NOMO-1 treated with dmso at 0.1 percent for 144 hours (cell line): ENCODE measurements around the gene ANXA11.
"Not testable (repeated sequence)": the region's sequence is repeated elsewhere in the genome, so short reads cannot be mapped to it uniquely, and the experiment has no call there.

Source experiments
- DNase-seq: peaks from one replicate; lab custom pipeline; 2025; ENCODE audit not compliant: unreplicated experiment; lab: John Stamatoyannopoulos, UW

ANXA11 gene

GRCh38 chr10:80205477-80206276 is at the start of gene ANXA11:
ANXA11 (minus strand) TSS chr10:80205537; CDS start chr10:80172861, 32,676 bp downstream.
- DNase-seq = peak; percentile 78

GRCh38 chr10:80254726-80255125 is 49.4 kb upstream of the ANXA11 start:
- not testable (repeated sequence) for DNase-seq

- not testable (repeated sequence) for DNase-seq
These were observed 48.6 kb upstream of the ANXA11 start for GRCh38 chr10:80253963-80254271.

- peak; percentile 18 for DNase-seq
These were observed 48.1 kb upstream of the ANXA11 start for GRCh38 chr10:80253266-80253962.

- DNase-seq = no peak
These were observed 47.1 kb upstream of the ANXA11 start for GRCh38 chr10:80252296-80252887.

- DNase-seq = not testable (repeated sequence)
These were observed 46.5 kb upstream of the ANXA11 start for GRCh38 chr10:80251703-80252280.

GRCh38 chr10:80250399-80250798 is 45.1 kb upstream of the ANXA11 start:
- DNase-seq = not testable (repeated sequence)

GRCh38 chr10:80249906-80250305 is 44.6 kb upstream of the ANXA11 start:
- DNase-seq = not testable (repeated sequence)

- not testable (repeated sequence) for DNase-seq
These were observed 42.3 kb upstream of the ANXA11 start for GRCh38 chr10:80247611-80248010.

- not testable (repeated sequence) for DNase-seq
These were observed 39.0 kb upstream of the ANXA11 start for GRCh38 chr10:80244371-80244770.

- not testable (repeated sequence) for DNase-seq
These were observed 37.0 kb upstream of the ANXA11 start for GRCh38 chr10:80242341-80242740.

GRCh38 chr10:80236457-80236856 is 31.1 kb upstream of the ANXA11 start:
- not testable (repeated sequence) for DNase-seq

GRCh38 chr10:80234331-80235235 is 29.2 kb upstream of the ANXA11 start:
- DNase-seq = not testable (repeated sequence)

- not testable (repeated sequence) for DNase-seq
These were observed 28.5 kb upstream of the ANXA11 start for GRCh38 chr10:80233871-80234270.

- not testable (repeated sequence) for DNase-seq
These were observed 21.4 kb upstream of the ANXA11 start for GRCh38 chr10:80226723-80227122.

GRCh38 chr10:80223031-80223419 is 17.7 kb upstream of the ANXA11 start:
- not testable (repeated sequence) for DNase-seq

- not testable (repeated sequence) for DNase-seq
These were observed 13.5 kb upstream of the ANXA11 start for GRCh38 chr10:80218878-80219277.

GRCh38 chr10:80214368-80214982 is 9.1 kb upstream of the ANXA11 start:
- not testable (repeated sequence) for DNase-seq

- not testable (repeated sequence) for DNase-seq
These were observed 7.3 kb upstream of the ANXA11 start for GRCh38 chr10:80212535-80213115.

- no peak for DNase-seq
These were observed 6.4 kb upstream of the ANXA11 start for GRCh38 chr10:80211786-80212185.
